ENCODE results near the gene RGPD5.
"Not testable (repeated sequence)": the region's sequence is repeated elsewhere in the genome, so short reads cannot be mapped to it uniquely, and the experiment has no call there.

Gene RGPD5

DNA sequence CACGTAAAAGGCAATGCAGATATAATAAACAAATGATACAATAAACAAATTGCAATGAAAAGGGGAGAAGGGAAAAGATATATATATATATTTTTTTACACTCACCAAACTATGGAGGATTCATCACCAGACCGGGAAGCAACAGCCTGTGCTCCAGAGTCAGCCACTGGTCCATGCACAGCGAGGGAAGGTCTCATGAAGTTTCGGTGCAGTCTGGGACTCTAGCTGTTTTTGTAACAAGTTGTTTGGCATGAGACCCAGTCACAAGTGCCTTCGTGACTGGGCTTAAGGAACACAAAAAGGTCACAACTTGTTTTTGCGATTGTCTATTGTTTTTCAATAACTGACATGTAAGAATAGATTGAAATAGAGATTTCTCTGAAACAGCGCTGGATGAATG lies 99.6 kb downstream of the RGPD5 start:
- DNase-seq (ENCODE audit: low read depth in 3 of 3): not testable (repeated sequence)

DNA sequence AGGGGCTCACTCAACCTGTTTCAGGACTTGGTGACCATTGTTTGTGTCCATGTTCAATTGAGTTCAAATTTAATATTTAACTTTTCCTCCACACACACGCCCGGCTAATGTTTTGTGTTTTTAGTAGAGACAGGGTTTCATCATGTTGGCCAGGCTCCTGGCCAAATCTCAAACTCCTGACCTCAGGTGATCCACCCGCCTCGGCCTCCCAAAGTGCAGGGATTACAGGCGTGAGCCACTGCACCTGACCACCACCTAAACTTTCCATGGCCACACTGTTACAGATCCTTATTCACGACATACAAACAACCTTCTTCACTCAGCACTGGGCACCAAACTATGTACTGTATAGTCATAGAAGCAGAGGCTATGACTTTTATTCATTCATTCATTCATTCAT lies 100.0 kb downstream of the RGPD5 start:
- not testable (repeated sequence) for DNase-seq (ENCODE audit: low read depth in 3 of 3)

DNA sequence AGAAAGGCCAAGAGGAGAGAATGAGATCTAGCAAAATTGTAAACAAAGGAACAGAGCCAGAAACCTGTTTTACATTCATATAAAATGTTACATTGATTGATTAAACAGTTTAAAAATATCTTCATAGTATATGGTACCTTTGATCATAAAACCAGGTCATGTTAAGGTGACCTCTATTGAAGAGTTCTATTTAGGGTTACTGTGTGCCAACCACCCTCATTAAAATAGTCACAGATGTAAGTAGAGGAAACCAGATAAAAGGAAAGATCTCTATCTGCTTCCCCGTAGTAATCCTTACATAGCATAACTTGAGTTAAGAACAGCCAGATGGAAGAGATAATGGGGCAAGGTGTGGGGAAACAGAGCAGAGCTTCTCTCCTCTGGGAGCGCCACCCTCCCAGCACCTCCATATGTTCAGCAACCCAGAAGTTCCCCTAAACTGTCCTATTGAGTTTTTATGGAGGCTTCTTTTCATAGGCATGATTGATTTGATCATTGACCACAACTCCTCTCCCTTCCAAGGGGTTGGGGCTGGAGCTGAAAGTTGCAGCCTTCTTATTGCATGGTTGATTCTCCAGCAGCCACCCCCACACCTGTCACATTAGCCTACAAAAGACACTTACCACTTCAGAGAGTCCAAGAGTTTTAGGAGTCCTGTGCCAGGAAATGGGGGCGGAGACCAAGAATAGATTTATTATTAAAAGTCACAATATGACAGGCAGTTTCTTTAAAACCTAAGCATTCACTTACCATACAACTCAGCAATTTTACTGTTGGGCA lies 101.2 kb downstream of the RGPD5 start:
- not testable (repeated sequence) for DNase-seq (ENCODE audit: low read depth in 3 of 3)

DNA sequence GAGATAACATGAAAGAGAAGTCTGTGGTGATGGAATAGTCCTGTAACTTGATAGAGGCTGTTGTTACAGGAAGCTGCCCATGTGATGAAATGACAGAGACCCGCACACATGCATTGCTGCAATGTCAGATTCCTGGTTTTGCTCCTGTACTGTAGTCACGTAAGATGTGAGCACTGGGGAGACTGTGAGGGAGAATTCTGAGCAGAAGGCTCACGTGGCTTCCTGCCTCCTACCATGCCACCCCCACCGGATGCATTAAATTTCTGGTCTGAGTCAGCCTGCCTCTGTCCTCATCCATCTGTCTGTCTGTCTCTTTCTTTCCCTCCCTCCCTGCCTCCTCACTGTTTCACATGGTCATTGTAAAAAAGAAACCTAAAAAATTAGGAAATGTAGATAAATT lies 102.1 kb downstream of the RGPD5 start:
- DNase-seq (ENCODE audit: low read depth in 3 of 3): not testable (repeated sequence)

DNA sequence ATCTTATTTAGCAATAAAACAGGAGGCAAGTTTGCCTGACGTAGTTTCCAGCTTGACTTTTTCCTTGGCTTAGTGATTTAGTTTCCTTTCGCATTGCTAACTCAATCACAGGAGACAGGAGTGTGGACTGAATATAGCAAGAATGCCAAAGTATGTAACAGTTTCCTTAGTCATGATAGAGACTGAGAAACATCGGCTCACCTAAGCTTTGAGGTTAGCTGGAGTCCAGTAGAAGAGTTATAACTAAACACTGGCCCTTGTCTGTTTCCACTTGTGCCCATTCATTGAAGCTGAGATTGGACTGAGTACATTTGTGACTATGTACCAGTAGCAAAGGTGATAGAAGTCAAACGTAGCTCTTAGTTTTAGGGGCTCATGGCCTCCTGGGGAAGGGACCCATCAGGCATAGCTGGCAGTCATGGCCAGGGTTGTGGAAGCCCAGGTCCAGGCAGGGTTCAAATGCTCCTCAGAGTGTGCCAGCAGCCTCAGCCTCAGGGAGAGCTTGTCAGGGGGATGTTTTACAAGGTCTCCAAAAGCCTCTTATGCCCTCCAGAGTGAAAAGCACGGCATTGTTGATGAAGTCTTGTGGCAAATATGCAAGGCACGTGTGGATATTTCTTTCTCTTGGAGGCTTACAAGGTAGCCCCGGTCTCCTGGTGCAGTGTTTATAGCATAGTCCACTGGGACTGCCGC lies 103.8 kb downstream of the RGPD5 start:
- not testable (repeated sequence) for DNase-seq (ENCODE audit: low read depth in 3 of 3)

DNA sequence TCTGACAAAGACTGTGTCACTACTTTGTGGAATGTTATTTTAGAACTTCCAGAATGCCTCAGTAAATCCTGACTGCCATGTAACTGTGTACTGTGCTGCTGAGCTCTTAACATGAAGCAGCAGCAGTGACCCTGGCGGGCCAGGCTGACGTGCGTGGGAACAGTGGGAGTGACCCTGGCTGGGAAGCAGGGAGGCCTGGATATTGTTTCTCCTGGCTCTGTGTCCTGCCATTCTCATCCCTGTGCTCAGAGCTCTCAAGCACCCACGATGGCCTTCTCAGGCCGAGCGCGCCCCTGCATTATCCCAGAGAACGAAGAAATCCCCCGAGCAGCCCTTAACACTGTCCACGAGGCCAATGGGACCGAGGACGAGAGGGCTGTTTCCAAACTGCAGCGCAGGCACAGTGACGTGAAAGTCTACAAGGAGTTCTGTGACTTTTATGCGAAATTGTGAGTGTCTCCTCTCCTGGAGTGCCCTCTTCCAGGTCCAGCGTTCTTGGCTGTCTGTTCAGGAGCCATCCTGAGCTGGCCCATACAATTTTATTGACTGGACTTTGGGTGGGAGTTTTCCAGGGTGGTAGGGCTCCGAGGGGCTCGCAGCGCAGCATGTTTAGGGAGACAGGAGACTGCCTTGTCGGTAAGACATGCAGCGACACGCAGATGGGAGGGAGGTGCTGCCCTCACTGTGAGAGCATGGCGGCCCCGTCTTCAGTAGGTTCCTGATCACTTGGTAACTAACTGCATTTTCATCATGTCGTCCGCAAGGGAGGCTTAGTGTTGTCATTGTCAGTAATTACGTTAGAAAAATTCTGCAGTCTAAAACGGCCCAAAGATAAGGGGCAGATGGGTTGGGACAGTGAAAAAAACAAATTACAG lies 104.6 kb downstream of the RGPD5 start, which contains the start of gene LIMS3:
Gene LIMS3, plus strand, starts transcription at position 227 of the 875 bp plus-strand sequence. Its CDS starts 41 bp downstream, at position 268.
- DNase-seq (ENCODE audit: low read depth in 3 of 3): not testable (repeated sequence)

DNA sequence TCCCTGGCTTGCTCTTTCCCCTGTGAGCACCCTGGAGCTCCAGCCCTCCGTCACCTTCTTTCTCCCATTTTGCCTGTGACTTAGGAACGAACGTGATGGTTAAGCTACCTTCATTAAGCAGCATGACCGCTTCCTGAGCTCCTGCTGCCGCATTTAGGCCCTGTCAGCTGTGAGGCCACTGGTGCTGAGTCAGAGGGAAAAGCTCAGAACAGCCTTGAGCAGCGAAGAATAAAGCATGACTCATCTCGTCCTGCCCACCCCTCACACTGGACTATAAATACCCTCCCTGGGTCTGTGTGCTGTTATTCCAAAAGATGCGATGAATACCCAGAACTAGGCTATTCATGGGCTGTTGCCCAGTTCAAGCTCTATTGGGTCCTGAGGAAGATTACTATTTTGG lies 111.7 kb downstream of the RGPD5 start:
- not testable (repeated sequence) for DNase-seq (ENCODE audit: low read depth in 3 of 3)

Measured in stimulated activated CD4-positive, alpha-beta T cell treated with anti-CD3 and anti-CD28 coated beads, TNF-alpha, amount 100 ng/mL, for 24 hours (primary cell).